Naive thymus-derived CD8-positive, alpha-beta T cell (primary cell): ENCODE data around the gene ABCB1. TPM values are rescaled to one million over a fixed set of nuclear protein-coding genes. Genes with fewer than 3 reads are reported as not detected.

ENCODE experiments used
- ATAC-seq, 2 donors: fragments of 150-1000 bp; cut with Tn5 transposase in 1 of 2; sonication (Bioruptor Pico), chemical (Tn5 transposase) in 1 of 2; 1 replicate in 1 of 2; 2 replicates in 1 of 2; pipeline ENCODE4 v1.10.0; 2021; ENCODE audit warnings: mild to moderate bottlenecking in 2 of 2, moderate library complexity in 2 of 2
- POLR2A ChIA-PET: fragments of 350-600 bp; sonication (Branson Sonifier 250); formaldehyde crosslinking; loops from one replicate; lab custom pipeline; 2021; ENCODE audit warnings: antibody characterized with exemption; lab: Charles Lee
- DNase-seq, 10 donors: peaks; one replicate each; pipeline versions ENCODE4 v3.0.0 to v3.0.0-alpha.2; 2020 to 2022
- H3K27ac Mint-ChIP-seq, 10 donors: one replicate each; pipeline ENCODE4 v1.8.0; 2020 to 2022; ENCODE audit warnings: mild to moderate bottlenecking in 10 of 10, mixed read lengths in 10 of 10, moderate library complexity in 4 of 10, inconsistent platforms in 1 of 10
- H3K27me3 Mint-ChIP-seq, 5 donors: one replicate each; pipeline ENCODE4 v1.8.0; 2021 to 2022; ENCODE audit warnings: mixed read lengths in 5 of 5
- H3K36me3 Mint-ChIP-seq, 3 donors: one replicate each; pipeline ENCODE4 v1.8.0; 2020 to 2022; ENCODE audit warnings: mixed read lengths in 3 of 3, mild to moderate bottlenecking in 2 of 3, inconsistent platforms in 1 of 3
- H3K4me1 Mint-ChIP-seq, 4 donors: one replicate each; pipeline ENCODE4 v1.8.0; 2021 to 2022; ENCODE audit warnings: mixed read lengths in 4 of 4
- H3K4me3 Mint-ChIP-seq, 10 donors: one replicate each; pipeline ENCODE4 v1.8.0; 2020 to 2022; ENCODE audit warnings: mild to moderate bottlenecking in 10 of 10, mixed read lengths in 10 of 10, moderate library complexity in 6 of 10, inconsistent platforms in 1 of 10
- H3K9me3 Mint-ChIP-seq, 9 donors: one replicate each; pipeline ENCODE4 v1.8.0; 2020 to 2022; ENCODE audit warnings: mixed read lengths in 9 of 9, mild to moderate bottlenecking in 3 of 9, inconsistent platforms in 1 of 9, moderate library complexity in 1 of 9
- polyA plus RNA-seq, 3 donors: library from polyadenylated mRNA; unstranded; fragments of 300-500 nt; fragmentation: Illumina TruSeq; gene quantifications; one replicate each; pipeline ENCODE4 v1.2.3, GENCODE V29; 2021
- total RNA-seq, 8 experiments: library from RNA in 2 of 8; stranded (reverse) in 2 of 8; gene quantifications; one replicate each; pipeline ENCODE4 v1.2.3 and lab custom pipeline; 2021 to 2026

The ABCB1 gene
- total and polyA plus RNA-seq, 5 experiments from 2014 or later: 25.3 to 58.7 (median 34.7) TPM

DNA sequence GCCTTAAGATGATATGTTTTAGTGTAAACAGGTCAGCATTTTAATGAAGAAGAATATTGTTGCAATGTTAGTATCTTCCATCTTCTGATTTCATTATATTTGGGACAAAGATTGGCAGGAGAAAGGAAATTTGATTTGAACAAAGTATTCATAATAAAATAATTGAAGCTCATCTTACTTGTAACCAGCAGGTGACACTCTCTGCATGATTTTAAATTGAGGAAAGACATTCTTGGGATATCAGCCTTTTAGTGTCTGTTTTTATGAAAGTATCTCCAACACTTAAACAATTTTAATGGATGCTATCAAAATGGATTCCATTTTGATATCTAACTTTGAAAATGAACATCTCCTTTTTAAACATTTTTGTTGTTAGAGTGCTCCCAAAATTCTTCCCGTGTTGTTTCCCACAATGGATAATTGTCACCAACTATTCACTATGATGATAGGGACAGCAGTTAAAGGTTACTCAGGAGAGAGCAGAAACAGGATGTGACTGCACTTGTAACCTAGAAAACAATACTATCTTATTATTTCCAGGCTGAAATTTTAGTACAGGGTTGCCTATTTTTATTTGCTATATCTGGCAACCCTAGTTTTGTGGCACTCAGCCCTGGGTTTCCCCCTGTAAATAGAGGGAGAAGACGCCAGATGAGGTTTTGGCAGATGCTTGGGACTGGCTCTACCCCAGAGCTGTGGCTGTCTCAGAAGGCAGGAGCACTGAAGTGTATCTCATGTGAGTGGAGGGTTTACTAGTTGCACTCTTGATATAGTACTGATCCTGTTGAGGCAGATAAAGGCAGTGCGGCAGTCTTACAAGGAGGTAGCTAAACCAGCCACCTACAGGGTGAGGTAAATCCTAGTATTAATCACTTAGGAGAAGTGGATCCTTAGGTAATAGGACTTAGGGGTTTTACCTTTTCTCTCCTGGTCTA lies 94.2 kb downstream of the ABCB1 start:
- Mint-ChIP-seq H3K9me3 (no peaks in the 10 kb centered on the region), H3K4me3 (no peak overlapping the region), H3K27ac (peak overlapping the region in 3 of 10 donors; percentile 21 to 73 (median 33)), H3K4me1 (peaks cover 0 to 8% (median 0%) of the 10 kb centered on the region in 4 donors), H3K36me3 (peaks cover 0 to 81% (median 36%) of the 10 kb centered on the region in 3 donors), H3K27me3 (no peaks in the 10 kb centered on the region)
- no peak for ATAC-seq
- DNase-seq: peak in 2 of 10 donors; percentile 5 to 7
- POLR2A ChIA-PET: no interaction called here

GRCh38 chr7:87505557-87506245 lies 95.0 kb downstream of the ABCB1 start:
- POLR2A ChIA-PET: no interaction called here

DNA sequence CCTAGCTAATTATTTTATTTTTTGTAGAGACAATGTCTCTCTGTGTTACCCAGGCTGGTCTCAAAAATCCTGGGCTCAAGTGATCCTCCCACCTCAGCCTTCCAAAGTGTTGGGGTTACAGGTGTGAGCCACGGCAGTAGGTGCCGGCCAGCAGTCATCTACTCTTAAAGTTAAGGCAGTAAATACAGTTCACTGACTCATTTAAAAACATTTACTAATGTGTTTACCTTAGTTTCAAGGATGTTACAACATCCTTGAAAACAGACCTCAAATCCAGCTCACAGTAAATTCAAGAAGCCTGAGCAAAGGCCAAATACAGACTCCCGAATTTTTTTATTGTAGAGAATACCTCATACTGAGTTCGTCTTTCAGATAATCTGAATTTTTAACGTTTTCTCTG lies 95.6 kb downstream of the ABCB1 start:
- ATAC-seq (no peak), DNase-seq (no peak)
- Mint-ChIP-seq H3K4me3 (no peak overlapping the region), H3K4me1 (peaks cover 0 to 5% (median 0%) of the 10 kb centered on the region in 4 donors), H3K36me3 (peaks cover 0 to 78% (median 48%) of the 10 kb centered on the region in 3 donors), H3K27me3 (no peaks in the 10 kb centered on the region), H3K9me3 (no peaks in the 10 kb centered on the region), H3K27ac (no peak overlapping the region)
- POLR2A ChIA-PET: no interaction called here

More at GRCh38 chr7:87505557-87506245, 95.0 kb downstream of the ABCB1 start:
- peak overlapping the region in 1 of 10 donors; percentile 73 for H3K27ac Mint-ChIP-seq
- H3K27me3 Mint-ChIP-seq: no peaks in the 10 kb centered on the region
- peaks cover 0 to 7% (median 0%) of the 10 kb centered on the region in 4 donors for H3K4me1 Mint-ChIP-seq
- no peak overlapping the region for H3K4me3 Mint-ChIP-seq
- DNase-seq (no peak), ATAC-seq (no peak)
- peaks cover 0 to 78% (median 43%) of the 10 kb centered on the region in 3 donors for H3K36me3 Mint-ChIP-seq
- H3K9me3 Mint-ChIP-seq: no peaks in the 10 kb centered on the region

DNA sequence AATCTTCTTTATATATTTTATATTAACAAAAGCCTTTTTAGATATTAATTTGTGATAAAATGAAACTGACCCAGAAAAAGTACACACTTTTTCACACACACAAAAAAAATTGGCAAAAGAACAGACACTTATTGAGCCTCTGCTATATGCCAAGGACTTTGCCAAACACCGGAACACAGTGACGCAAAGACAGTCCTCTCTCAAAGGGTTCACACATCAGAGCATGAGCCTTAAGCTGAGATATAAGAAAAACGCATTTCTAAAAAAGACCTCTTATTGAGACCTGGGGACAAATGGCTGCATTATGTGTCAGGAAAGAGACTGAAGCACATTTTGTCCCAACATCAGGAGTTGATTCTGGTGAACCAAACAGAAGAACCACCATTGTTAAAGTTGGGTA lies 101.2 kb downstream of the ABCB1 start:
- POLR2A ChIA-PET: no interaction called here
- H3K9me3 Mint-ChIP-seq: peaks cover 0 to 18% (median 0%) of the 10 kb centered on the region in 9 donors
- H3K27me3 Mint-ChIP-seq: peaks cover 0 to 2% (median 0%) of the 10 kb centered on the region in 5 donors
- peaks cover 0 to 25% (median 19%) of the 10 kb centered on the region in 3 donors for H3K36me3 Mint-ChIP-seq
- no peak overlapping the region for H3K4me3 Mint-ChIP-seq
- DNase-seq: no peak
- ATAC-seq: no peak
- H3K4me1 Mint-ChIP-seq: peaks cover 0 to 11% (median 3%) of the 10 kb centered on the region in 4 donors
- H3K27ac Mint-ChIP-seq: no peak overlapping the region

DNA sequence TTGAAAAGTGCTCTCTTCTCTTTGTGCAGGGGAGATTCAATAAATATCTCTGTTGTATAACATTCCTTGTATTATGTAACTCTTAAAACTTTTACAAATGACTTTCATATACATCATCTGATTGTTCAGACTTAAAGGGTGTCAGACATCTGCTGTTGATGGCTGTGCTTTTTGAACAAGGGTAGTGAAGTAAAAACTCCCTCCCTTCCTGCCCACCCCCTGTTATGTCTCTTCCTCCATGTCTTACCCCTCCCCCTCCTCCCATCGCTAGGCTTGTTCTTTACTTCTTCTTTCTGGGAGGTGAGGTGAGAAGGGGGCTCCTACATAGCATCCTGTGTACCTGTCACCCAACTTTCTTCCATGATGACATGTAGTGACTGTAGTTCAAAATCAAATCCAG lies 101.8 kb downstream of the ABCB1 start:
- DNase-seq (no peak), ATAC-seq (no peak)
- peak overlapping the region in 1 of 10 donors; percentile 16 for H3K4me3 Mint-ChIP-seq
- peaks cover 0 to 20% (median 19%) of the 10 kb centered on the region in 3 donors for H3K36me3 Mint-ChIP-seq
- peaks cover 0 to 2% (median 0%) of the 10 kb centered on the region in 5 donors for H3K27me3 Mint-ChIP-seq
- H3K9me3 Mint-ChIP-seq: peaks cover 0 to 18% (median 0%) of the 10 kb centered on the region in 9 donors
- H3K4me1 Mint-ChIP-seq: peaks cover 0 to 11% (median 3%) of the 10 kb centered on the region in 4 donors
- POLR2A ChIA-PET: no interaction called here
- peak overlapping the region in 1 of 10 donors; percentile 46 for H3K27ac Mint-ChIP-seq

GRCh38 chr7:87497482-87497881 lies 103.2 kb downstream of the ABCB1 start:
- Mint-ChIP-seq H3K9me3 (peaks cover 0 to 18% (median 0%) of the 10 kb centered on the region in 9 donors), H3K27me3 (peaks cover 0 to 3% (median 0%) of the 10 kb centered on the region in 5 donors), H3K36me3 (peaks cover 0 to 19% (median 14%) of the 10 kb centered on the region in 3 donors), H3K4me3 (no peak overlapping the region), H3K27ac (no peak overlapping the region), H3K4me1 (peaks cover 0 to 11% (median 3%) of the 10 kb centered on the region in 4 donors)
- DNase-seq: no peak
- no peak for ATAC-seq
- POLR2A ChIA-PET: no interaction called here

GRCh38 chr7:87495366-87495765 lies 105.3 kb downstream of the ABCB1 start:
- ATAC-seq (no peak), DNase-seq (no peak)
- Mint-ChIP-seq H3K4me1 (peaks cover 0 to 11% (median 3%) of the 10 kb centered on the region in 4 donors), H3K27me3 (peaks cover 0 to 4% (median 0%) of the 10 kb centered on the region in 5 donors), H3K4me3 (no peak overlapping the region), H3K9me3 (peaks cover 0 to 18% (median 0%) of the 10 kb centered on the region in 9 donors), H3K27ac (no peak overlapping the region), H3K36me3 (peaks cover 0 to 7% (median 4%) of the 10 kb centered on the region in 3 donors)
- POLR2A ChIA-PET: no interaction called here

GRCh38 chr7:87494454-87494853 lies 106.2 kb downstream of the ABCB1 start:
- Mint-ChIP-seq H3K27me3 (peaks cover 0 to 4% (median 0%) of the 10 kb centered on the region in 5 donors), H3K9me3 (peaks cover 0 to 18% (median 0%) of the 10 kb centered on the region in 9 donors), H3K36me3 (peaks cover 0 to 1% (median 0%) of the 10 kb centered on the region in 3 donors), H3K4me3 (no peak overlapping the region), H3K27ac (no peak overlapping the region), H3K4me1 (peaks cover 0 to 9% (median 3%) of the 10 kb centered on the region in 4 donors)
- POLR2A ChIA-PET: no interaction called here
- no peak for DNase-seq
- no peak for ATAC-seq

GRCh38 chr7:87483131-87483530 lies 117.6 kb downstream of the ABCB1 start:
- H3K27me3 Mint-ChIP-seq: peaks cover 10 to 28% (median 26%) of the 10 kb centered on the region in 5 donors
- H3K4me3 Mint-ChIP-seq: no peak overlapping the region
- H3K9me3 Mint-ChIP-seq: no peaks in the 10 kb centered on the region
- H3K36me3 Mint-ChIP-seq: no peaks in the 10 kb centered on the region
- no peaks in the 10 kb centered on the region for H3K4me1 Mint-ChIP-seq
- ATAC-seq: no peak
- no peak for DNase-seq
- H3K27ac Mint-ChIP-seq: peak overlapping the region in 1 of 10 donors; percentile 9
- POLR2A ChIA-PET: no interaction called here

DNA sequence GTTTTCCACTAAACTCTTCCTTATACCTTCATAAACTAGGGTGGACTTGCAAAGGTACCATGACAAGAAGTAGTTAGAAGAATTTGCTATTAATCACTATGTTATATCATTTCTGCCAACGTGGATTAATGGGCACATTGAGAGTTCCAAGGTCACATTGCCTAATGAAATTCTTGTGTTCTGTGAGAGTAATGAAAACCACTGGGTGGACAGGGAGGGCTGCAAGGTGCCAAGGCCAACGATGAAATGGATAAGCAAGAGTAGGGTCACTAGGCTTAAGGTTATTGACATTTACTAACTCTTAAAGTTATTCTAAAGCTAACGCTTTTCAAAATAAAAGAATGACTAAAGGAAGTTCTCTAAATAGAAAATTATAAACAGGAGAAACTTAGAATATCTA lies 118.6 kb downstream of the ABCB1 start:
- DNase-seq: no peak
- H3K4me1 Mint-ChIP-seq: no peaks in the 10 kb centered on the region
- H3K27ac Mint-ChIP-seq: no peak overlapping the region
- ATAC-seq: no peak
- no peaks in the 10 kb centered on the region for H3K36me3 Mint-ChIP-seq
- H3K27me3 Mint-ChIP-seq: peaks cover 13 to 31% (median 27%) of the 10 kb centered on the region in 5 donors
- H3K9me3 Mint-ChIP-seq: no peaks in the 10 kb centered on the region
- POLR2A ChIA-PET: no interaction called here
- no peak overlapping the region for H3K4me3 Mint-ChIP-seq

DNA sequence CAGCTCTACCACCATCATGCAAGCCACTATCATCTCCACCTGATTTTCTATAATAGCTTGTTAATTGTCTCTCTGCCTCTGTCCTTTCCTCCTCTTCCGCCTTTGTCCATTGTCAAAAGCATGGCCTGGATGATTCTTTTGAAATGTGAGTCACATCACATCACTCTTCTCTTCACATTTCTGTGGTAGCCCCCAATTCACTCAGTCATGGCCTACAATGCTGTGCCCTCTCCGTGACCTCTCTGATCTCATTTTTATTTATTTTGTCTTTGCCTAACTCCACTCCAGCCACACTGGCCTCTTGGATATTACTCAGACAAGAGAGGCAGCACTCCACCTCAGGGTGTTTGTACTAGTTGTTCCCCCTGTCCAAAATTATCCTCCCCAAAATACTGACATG lies 120.3 kb downstream of the ABCB1 start:
- ATAC-seq (no peak), DNase-seq (no peak)
- Mint-ChIP-seq H3K27ac (no peak overlapping the region), H3K4me3 (no peak overlapping the region), H3K36me3 (no peaks in the 10 kb centered on the region), H3K9me3 (no peaks in the 10 kb centered on the region), H3K27me3 (peaks cover 16 to 39% (median 31%) of the 10 kb centered on the region in 5 donors), H3K4me1 (peaks cover 0 to 9% (median 3%) of the 10 kb centered on the region in 4 donors)
- POLR2A ChIA-PET: no interaction called here

DNA sequence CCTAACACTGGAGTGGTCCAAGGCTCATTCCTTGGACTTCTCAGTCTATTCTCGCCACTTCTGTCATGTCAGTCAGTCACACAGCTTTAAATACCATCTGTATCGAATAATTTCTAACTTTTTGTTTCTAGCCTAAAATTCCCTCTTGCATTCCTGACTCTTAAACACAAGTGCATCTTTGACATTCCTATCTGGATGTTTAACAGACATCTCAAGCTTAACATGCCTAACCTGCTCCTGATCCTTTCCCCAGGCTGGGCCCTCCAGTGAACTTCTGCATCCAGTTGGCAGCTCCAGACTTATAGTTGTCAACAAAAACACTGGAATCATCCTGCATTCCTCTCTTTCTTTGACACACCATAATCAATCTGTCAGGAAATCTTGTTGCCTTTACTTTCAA lies 120.7 kb downstream of the ABCB1 start:
- Mint-ChIP-seq H3K27me3 (peaks cover 16 to 38% (median 31%) of the 10 kb centered on the region in 5 donors), H3K9me3 (no peaks in the 10 kb centered on the region), H3K4me3 (no peak overlapping the region), H3K27ac (no peak overlapping the region), H3K36me3 (no peaks in the 10 kb centered on the region), H3K4me1 (peaks cover 0 to 12% (median 6%) of the 10 kb centered on the region in 4 donors)
- no peak for DNase-seq
- no peak for ATAC-seq
- POLR2A ChIA-PET: no interaction called here
